Activated T-cell treated with anti-CD3 and anti-CD28 coated beads, Interleukin-2, amount 50 U/mL, for 72 hours (primary cell): Measurements from ENCODE around the gene NFATC4. TPM values are rescaled to one million over a fixed set of nuclear protein-coding genes. Genes with fewer than 3 reads are reported as not detected.
"Not testable (repeated sequence)": the region's sequence is repeated elsewhere in the genome, so short reads cannot be mapped to it uniquely, and the experiment has no call there.

Experiments
- ATAC-seq, 2 donors: fragments of 150-1000 bp; cut with Tn5 transposase; replicated peaks in 1 of 2; 2 replicates each; pipeline ENCODE4 v1.10.0; 2021; ENCODE audit warnings: moderate library complexity in 2 of 2, mild to moderate bottlenecking in 1 of 2
- DNase-seq, 2 donors: peaks; one replicate each; pipeline ENCODE4 v3.0.0; 2021 to 2022; ENCODE audit warnings: mixed read lengths in 1 of 2
- H3K27ac Mint-ChIP-seq: one replicate; pipeline ENCODE4 v1.8.0; 2022; ENCODE audit warnings: mild to moderate bottlenecking, moderate library complexity, mixed read lengths
- H3K27me3 Mint-ChIP-seq: one replicate; pipeline ENCODE4 v1.8.0; 2022; ENCODE audit warnings: low read depth, mixed read lengths
- H3K36me3 Mint-ChIP-seq, 2 donors: one replicate each; pipeline ENCODE4 v1.8.0; 2022; ENCODE audit warnings: mixed read lengths in 2 of 2, mild to moderate bottlenecking in 1 of 2; ENCODE audit not compliant: insufficient read depth in 2 of 2
- H3K4me1 Mint-ChIP-seq: one replicate; pipeline ENCODE4 v1.8.0; 2022; ENCODE audit warnings: low read depth, mixed read lengths
- H3K4me3 Mint-ChIP-seq, 2 donors: one replicate each; pipeline ENCODE4 v1.8.0; 2022; ENCODE audit warnings: mild to moderate bottlenecking in 2 of 2, mixed read lengths in 2 of 2, moderate library complexity in 2 of 2
- H3K9me3 Mint-ChIP-seq, 2 donors: one replicate each; pipeline ENCODE4 v1.8.0; 2022; ENCODE audit warnings: mixed read lengths in 2 of 2
- total RNA-seq, 2 donors: library from RNA; stranded (reverse); gene quantifications; one replicate each; pipeline ENCODE4 v1.2.3, GENCODE V29; 2022

Gene NFATC4
- total RNA-seq, 2 donors from 2014 or later, result 2.6 to 11.3 TPM

GRCh38 chr14:24347134-24347533 is 20.9 kb upstream of the NFATC4 start:
- no peaks in the 10 kb centered on the region for H3K4me1 Mint-ChIP-seq
- DNase-seq, result no peak
- no peaks in the 10 kb centered on the region for H3K36me3 Mint-ChIP-seq
- H3K4me3 Mint-ChIP-seq, result no peak overlapping the region
- H3K9me3 Mint-ChIP-seq, result no peaks in the 10 kb centered on the region
- H3K27ac Mint-ChIP-seq, result no peak overlapping the region
- peaks cover 55% of the 10 kb centered on the region for H3K27me3 Mint-ChIP-seq
- no peak for ATAC-seq

GRCh38 chr14:24348186-24348585 is 19.8 kb upstream of the NFATC4 start:
- H3K27me3 Mint-ChIP-seq, result peaks cover 58% of the 10 kb centered on the region
- H3K27ac Mint-ChIP-seq, result no peak overlapping the region
- no peaks in the 10 kb centered on the region for H3K36me3 Mint-ChIP-seq
- H3K4me1 Mint-ChIP-seq, result no peaks in the 10 kb centered on the region
- ATAC-seq, result no peak
- DNase-seq, result no peak
- H3K9me3 Mint-ChIP-seq, result no peaks in the 10 kb centered on the region
- no peak overlapping the region for H3K4me3 Mint-ChIP-seq

DNA sequence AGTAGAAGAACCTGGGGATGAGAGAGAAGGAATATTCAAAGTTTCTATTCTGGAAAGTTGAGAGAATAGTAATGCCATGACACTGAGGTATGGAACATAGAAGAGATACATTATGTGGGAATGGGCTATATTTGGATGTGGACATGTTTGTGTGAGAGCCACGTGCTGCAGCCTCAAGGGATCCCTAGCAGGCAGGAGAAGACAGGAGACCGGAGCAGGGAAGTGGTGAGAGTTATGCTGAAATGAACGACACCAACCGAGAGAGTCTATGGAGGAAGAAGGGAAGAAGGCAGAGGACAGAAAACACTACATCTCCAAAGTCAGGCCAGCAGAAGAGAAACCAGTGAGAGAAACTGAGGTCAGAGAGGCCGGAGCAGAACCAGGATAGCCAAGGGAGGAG is 18.2 kb upstream of the NFATC4 start:
- Mint-ChIP-seq H3K4me1 (peaks cover 9% of the 10 kb centered on the region), H3K27me3 (peaks cover 60% of the 10 kb centered on the region), H3K27ac (no peak overlapping the region), H3K36me3 (no peaks in the 10 kb centered on the region), H3K9me3 (no peaks in the 10 kb centered on the region), H3K4me3 (no peak overlapping the region)
- no peak for DNase-seq
- no peak for ATAC-seq

- H3K9me3 Mint-ChIP-seq, result no peaks in the 10 kb centered on the region
- H3K4me1 Mint-ChIP-seq, result peaks cover 9% of the 10 kb centered on the region
- DNase-seq, result no peak
- no peak for ATAC-seq
- no peaks in the 10 kb centered on the region for H3K36me3 Mint-ChIP-seq
- H3K27ac Mint-ChIP-seq, result no peak overlapping the region
- H3K27me3 Mint-ChIP-seq, result peaks cover 53% of the 10 kb centered on the region
- H3K4me3 Mint-ChIP-seq, result no peak overlapping the region
Measured at GRCh38 chr14:24351517-24351916, 16.5 kb upstream of the NFATC4 start.

DNA sequence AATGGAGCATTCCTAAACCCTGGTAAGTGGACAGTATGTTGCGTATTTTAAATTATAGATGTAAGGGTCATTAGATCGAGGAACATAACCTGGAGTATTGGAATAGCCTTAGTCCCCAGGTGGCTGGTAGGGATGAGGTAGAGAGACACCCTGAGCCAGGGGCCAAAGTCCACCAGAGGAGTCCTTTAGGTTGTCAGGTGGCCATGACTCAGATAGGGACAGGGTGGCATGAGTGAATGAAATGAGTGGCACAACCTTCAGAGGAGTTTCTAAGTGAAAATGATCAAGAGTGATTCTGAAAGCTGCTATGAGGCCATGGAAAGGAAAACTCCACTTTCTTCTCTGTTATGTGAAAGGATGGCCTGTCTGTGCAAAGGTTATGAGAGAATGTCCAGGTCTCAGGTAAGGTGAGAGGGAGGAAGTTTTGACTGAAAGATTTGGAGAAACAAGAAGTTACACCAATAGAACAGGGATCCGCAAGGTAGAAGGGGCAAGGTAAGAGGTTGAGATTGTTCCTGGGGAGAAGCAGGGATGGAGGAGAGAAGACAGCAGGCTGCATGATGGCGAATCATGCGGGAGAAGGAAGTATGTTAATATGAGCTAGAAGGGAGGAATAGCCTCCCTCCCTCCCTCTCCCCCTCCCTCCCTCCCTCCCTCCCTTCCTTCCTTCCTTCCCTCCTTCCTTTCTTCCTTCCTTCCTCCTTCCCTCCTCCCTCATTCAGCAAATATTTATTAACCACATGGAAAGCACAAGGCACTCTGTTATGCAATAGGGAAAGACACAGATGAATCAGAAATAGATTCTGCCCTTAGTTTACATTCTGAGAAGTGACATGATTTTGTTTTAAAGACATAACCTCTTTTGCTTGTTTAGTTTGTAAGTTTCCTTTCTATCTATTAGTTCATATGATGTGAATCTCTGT is 14.2 kb upstream of the NFATC4 start:
- Mint-ChIP-seq H3K4me1 (peaks cover 9% of the 10 kb centered on the region), H3K9me3 (no peaks in the 10 kb centered on the region), H3K27ac (no peak overlapping the region), H3K36me3 (no peaks in the 10 kb centered on the region), H3K4me3 (no peak overlapping the region), H3K27me3 (peaks cover 48% of the 10 kb centered on the region)
- ATAC-seq (peak in 1 of 2 donors; percentile 80), DNase-seq (no peak)

DNA sequence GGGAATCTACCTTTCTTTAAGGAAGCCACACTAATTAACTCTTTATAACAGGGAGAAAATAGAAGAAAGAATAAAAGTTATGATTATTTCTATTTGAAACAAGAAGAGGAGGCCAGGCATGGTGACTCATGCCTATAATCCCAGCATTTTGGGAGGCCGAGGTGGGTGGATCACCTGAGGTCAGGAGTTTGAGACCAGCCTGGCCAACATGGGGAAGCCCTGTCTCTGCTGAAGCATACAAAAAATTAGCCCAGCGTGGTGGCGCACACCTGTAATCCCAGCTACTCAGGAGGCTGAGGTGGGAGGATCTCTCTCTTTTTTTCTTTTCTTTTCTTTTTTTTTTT is 13.5 kb upstream of the NFATC4 start:
- not testable (repeated sequence) for H3K4me1 Mint-ChIP-seq, H3K9me3 Mint-ChIP-seq, ATAC-seq, H3K4me3 Mint-ChIP-seq, DNase-seq, H3K36me3 Mint-ChIP-seq, H3K27ac Mint-ChIP-seq
- H3K27me3 Mint-ChIP-seq, result peaks cover 42% of the 10 kb centered on the region

DNA sequence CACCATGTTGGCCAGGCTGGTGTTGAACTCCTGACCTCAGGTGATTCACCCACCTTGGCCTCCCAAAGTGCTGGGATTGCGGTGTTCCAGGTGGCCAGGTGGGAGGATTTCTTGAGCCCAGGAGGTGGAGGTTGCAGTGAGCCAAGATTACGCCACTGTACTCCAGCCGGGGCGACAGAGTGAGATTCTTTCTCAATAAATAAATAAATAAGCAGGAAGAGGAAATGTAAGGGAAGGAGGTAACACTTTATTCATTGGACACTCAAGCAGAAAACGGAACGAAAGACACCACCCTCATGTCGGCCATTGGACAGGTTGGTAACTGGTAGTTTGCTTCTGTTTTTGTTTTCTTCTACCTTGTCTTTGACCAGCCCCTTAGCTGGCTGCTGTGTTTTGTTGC is 13.0 kb upstream of the NFATC4 start:
- Mint-ChIP-seq H3K9me3 (no peaks in the 10 kb centered on the region), H3K4me3 (no peak overlapping the region), H3K4me1 (peaks cover 9% of the 10 kb centered on the region), H3K27me3 (peaks cover 37% of the 10 kb centered on the region), H3K36me3 (no peaks in the 10 kb centered on the region), H3K27ac (no peak overlapping the region)
- DNase-seq (no peak), ATAC-seq (no peak)

DNA sequence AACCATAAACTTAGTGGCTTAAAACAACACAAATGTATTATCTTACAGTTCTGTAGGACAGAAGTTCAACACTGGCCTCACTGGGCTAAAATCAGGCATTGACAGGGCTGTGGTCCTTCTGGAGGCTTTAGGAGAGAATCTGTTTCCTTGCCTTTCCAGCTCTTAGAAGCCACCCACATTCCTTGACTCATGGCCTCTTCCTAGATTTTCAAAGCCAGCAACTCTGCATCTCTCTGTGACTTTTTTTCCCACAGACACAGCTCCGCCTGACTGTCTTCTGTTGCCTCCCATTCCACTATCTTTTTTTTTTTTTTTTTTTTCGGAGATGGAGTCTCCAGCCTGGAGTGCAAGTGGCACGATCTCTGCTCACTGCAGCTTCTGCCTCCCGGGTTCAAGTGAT is 11.8 kb upstream of the NFATC4 start:
- H3K27me3 Mint-ChIP-seq, result peaks cover 25% of the 10 kb centered on the region
- DNase-seq (no peak), ATAC-seq (no peak)
- no peaks in the 10 kb centered on the region for H3K36me3 Mint-ChIP-seq
- H3K27ac Mint-ChIP-seq, result no peak overlapping the region
- peaks cover 9% of the 10 kb centered on the region for H3K4me1 Mint-ChIP-seq
- no peaks in the 10 kb centered on the region for H3K9me3 Mint-ChIP-seq
- no peak overlapping the region for H3K4me3 Mint-ChIP-seq

DNA sequence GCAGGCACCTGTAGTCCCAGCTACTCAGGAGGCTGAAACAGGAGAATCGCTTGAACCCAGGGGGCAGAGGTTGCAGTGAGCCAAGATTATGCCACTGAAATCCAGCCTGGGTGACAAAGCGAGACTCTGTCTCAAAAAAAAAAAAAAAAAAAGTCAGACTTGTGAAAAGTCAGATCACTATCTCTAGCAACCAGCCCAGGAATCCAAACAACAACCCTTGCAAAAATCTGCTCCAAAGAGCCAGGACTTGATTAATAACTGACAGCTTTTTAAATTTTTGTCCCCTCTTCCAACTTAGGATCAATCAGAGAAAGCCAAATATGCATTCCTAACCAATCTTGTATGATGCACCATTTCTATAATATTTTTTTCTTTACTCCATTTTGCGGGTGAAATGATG is 7.7 kb upstream of the NFATC4 start:
- no peak overlapping the region for H3K27ac Mint-ChIP-seq
- H3K36me3 Mint-ChIP-seq, result no peaks in the 10 kb centered on the region
- DNase-seq (no peak), ATAC-seq (no peak)
- peaks cover 13% of the 10 kb centered on the region for H3K27me3 Mint-ChIP-seq
- H3K9me3 Mint-ChIP-seq, result no peaks in the 10 kb centered on the region
- H3K4me1 Mint-ChIP-seq, result peaks cover 5% of the 10 kb centered on the region
- no peak overlapping the region for H3K4me3 Mint-ChIP-seq

- no peak overlapping the region for H3K4me3 Mint-ChIP-seq
Measured at GRCh38 chr14:24361326-24361725, 6.7 kb upstream of the NFATC4 start.

DNA sequence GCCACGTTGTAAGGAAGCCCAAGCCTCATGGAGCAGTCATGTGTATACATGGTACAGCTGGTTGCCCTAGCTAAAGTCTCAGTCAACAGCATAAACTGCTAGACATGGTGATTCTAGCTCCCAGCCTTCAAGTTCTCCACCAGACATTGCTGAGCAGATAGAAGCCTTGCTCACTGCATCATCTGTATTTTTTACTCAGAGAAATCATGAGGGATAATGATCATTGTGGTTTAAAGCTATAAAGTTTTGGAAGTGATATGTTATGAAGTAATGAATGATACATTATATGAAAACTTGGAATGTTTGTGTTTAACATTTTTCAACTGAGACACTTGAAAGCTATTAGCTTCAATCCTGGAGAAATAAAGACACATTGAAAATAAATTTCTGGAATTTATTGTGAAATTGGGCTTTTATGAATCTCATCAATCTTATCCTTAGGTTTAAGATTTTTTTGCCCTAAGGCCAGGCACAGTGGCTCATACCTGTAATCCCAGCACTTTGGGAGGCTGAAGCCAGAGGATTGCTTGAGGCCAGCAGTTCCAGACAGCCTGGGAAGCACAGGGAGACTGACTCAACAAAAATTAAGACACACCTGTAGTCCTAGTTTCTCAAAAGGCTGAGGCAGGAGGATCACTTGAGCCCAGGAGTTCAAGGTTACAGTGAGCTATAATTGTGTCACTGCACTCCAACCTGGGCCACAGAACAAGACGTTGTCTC is 5.6 kb upstream of the NFATC4 start:
- ATAC-seq (no peak), DNase-seq (no peak)
- Mint-ChIP-seq H3K4me3 (no peak overlapping the region), H3K36me3 (peaks cover 1 to 3% of the 10 kb centered on the region in 2 donors), H3K4me1 (peaks cover 22% of the 10 kb centered on the region), H3K27ac (no peak overlapping the region), H3K27me3 (peaks cover 30% of the 10 kb centered on the region), H3K9me3 (no peaks in the 10 kb centered on the region)

More at GRCh38 chr14:24361326-24361725, 6.7 kb upstream of the NFATC4 start:
- Mint-ChIP-seq H3K27ac (no peak overlapping the region), H3K36me3 (no peaks in the 10 kb centered on the region), H3K4me1 (peaks cover 14% of the 10 kb centered on the region), H3K27me3 (peaks cover 23% of the 10 kb centered on the region), H3K9me3 (no peaks in the 10 kb centered on the region)
- no peak for DNase-seq
- ATAC-seq, result no peak

GRCh38 chr14:24363401-24363800 is 4.6 kb upstream of the NFATC4 start:
- no peak overlapping the region for H3K4me3 Mint-ChIP-seq
- peaks cover 40% of the 10 kb centered on the region for H3K27me3 Mint-ChIP-seq
- DNase-seq (no peak), ATAC-seq (no peak)
- no peaks in the 10 kb centered on the region for H3K9me3 Mint-ChIP-seq
- H3K36me3 Mint-ChIP-seq, result peaks cover 2 to 3% of the 10 kb centered on the region in 2 donors
- no peak overlapping the region for H3K27ac Mint-ChIP-seq
- peaks cover 27% of the 10 kb centered on the region for H3K4me1 Mint-ChIP-seq

GRCh38 chr14:24364841-24365240 is 3.1 kb upstream of the NFATC4 start:
- no peak for DNase-seq
- Mint-ChIP-seq H3K4me3 (no peak overlapping the region), H3K27me3 (peaks cover 49% of the 10 kb centered on the region), H3K36me3 (peaks cover 2 to 5% of the 10 kb centered on the region in 2 donors), H3K4me1 (peaks cover 32% of the 10 kb centered on the region), H3K27ac (no peak overlapping the region), H3K9me3 (no peaks in the 10 kb centered on the region)
- no peak for ATAC-seq
